HS-27A (cell line): Measurements from ENCODE around the gene KLF13.
"Not testable (repeated sequence)": the region's sequence is repeated elsewhere in the genome, so short reads cannot be mapped to it uniquely, and the experiment has no call there.

Experiments used
- DNase-seq: peaks from one replicate; pipeline ENCODE4 v3.0.0-alpha.2; 2012; ENCODE audit warnings: low read depth, missing footprints

Gene KLF13

GRCh38 chr15:31345606-31346366 lies 19.2 kb downstream of the KLF13 start:
- DNase-seq = no peak

- no peak for DNase-seq
These were observed 19.9 kb downstream of the KLF13 start for GRCh38 chr15:31346367-31347066.

DNA sequence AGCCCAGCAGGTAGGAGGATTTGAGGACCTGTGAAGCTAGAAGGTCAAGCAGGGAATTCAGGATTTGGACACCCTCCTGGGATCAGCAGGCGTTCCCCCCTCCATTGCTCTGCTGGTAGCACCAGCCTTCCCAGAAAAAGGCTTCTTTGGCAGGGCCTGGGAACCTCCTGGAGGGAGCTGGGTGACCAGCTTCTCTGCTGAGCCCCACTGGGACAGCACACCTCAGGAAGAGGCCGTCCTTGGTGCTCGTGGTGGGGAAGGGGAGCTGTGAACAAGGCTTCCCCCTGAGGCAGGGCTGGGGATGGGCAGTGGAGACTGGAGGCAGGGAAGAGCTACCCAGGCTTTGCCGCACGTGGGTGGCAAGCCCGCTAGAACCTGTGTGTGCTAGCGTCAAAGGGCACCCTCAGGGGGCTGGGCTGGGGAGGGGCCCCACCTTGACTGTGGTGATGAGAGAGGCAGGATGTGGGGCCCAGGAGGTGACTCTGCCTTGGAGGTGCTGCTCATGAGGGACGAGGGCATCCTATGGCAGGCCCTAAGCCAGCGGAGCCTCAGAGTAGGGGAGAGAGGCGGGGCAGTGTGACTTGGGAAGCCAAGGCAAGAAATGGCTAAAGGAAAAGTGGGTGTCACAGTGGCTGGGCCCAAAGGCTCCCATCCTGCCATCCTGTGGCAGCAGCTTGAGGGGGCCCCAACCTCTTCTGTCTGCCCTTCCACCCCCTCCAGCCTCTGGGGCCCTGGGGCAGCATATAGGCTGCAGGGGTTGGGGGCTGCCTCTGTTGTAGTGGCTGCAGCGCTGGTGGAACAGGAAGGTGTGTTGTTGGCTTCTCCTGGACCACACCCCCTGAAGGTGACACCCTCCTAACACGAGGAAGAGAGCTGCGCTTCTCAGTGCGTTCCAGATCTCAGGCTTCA lies 20.7 kb downstream of the KLF13 start:
- DNase-seq = no peak

GRCh38 chr15:31347981-31348803 lies 21.6 kb downstream of the KLF13 start:
- no peak for DNase-seq

- DNase-seq = no peak
These were observed 22.9 kb downstream of the KLF13 start for GRCh38 chr15:31349233-31350141.

GRCh38 chr15:31350771-31351170 lies 24.1 kb downstream of the KLF13 start:
- no peak for DNase-seq

GRCh38 chr15:31352339-31352751 lies 25.7 kb downstream of the KLF13 start:
- DNase-seq = no peak

- no peak for DNase-seq
These were observed 26.5 kb downstream of the KLF13 start for GRCh38 chr15:31352911-31353811.

DNA sequence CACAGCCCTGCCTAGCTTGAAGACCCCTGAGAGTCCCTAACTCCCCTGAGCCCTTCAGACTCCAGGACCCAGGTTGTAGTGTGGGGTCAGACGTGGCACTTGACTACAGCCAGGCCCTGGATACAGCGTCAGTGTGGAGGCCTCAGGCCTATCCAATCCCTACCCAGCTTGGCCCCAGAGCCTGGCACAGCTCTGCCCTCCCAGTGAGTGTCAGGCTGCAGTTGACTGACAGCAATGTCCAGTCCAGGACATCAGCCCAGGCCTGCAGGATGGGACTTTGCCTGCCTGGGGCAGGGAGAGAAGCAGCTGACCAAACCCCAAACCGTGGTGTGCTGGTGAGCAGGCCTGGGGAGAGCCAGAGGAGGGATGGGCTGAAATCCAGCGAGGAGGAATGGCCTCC lies 27.3 kb downstream of the KLF13 start:
- DNase-seq = no peak

DNA sequence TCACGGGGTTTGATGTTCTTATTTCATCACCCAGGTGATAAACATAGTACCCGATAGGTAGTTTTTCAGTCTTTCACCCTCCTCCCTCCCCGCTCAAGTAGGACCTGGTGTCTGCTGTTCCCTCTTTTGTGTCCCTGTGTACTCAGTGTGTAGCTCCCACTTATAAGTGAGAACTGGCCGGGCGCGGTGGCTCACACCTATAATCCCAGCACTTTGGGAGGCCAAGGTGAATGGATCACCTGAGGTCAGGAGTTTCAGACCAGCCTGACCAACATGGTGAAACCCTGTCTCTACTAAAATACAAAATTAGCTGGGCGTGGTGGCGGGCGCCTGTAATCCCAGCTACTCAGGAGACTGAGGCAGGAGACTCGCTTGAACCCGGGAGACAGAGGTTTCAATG lies 29.5 kb downstream of the KLF13 start:
- DNase-seq = not testable (repeated sequence)

DNA sequence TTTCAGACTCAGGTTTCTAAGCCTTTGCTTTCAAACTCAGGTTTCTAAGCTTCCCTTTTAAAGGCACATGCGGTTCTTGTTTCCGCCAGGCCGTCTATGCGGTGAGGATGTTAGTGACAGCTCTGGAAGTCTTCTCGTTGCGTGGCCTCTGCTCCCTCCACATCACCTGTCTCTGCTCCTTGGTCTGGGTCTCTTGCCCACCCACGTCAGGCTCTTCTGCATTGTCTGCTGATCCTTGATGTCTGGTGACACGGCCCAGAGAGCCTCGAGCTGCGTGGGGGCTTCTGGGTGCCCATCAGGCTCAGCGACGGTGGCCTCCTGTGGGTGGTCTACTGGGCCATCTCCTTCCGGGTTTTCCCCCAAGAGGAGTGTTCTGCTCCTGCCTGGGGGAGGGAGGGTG lies 30.5 kb downstream of the KLF13 start:
- DNase-seq = no peak

DNA sequence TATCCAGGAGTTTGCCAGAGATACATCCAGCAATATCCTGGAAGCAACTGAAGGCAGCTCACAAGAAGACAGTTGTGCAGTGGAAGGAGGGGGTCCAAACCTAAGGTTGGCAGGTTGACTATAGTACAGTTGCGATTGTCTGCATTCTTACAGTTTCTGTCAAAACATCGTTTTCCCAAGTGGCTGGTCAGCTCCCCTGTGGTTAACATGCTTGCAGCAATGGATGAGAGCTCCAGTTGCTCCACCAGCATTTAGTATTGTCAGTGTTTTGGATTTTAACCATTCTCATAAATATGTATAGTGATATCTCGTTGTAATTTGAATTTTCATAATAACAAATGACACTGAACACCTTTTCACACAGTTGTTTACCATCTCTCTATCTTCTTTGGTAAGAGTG lies 31.5 kb downstream of the KLF13 start:
- no peak for DNase-seq

DNA sequence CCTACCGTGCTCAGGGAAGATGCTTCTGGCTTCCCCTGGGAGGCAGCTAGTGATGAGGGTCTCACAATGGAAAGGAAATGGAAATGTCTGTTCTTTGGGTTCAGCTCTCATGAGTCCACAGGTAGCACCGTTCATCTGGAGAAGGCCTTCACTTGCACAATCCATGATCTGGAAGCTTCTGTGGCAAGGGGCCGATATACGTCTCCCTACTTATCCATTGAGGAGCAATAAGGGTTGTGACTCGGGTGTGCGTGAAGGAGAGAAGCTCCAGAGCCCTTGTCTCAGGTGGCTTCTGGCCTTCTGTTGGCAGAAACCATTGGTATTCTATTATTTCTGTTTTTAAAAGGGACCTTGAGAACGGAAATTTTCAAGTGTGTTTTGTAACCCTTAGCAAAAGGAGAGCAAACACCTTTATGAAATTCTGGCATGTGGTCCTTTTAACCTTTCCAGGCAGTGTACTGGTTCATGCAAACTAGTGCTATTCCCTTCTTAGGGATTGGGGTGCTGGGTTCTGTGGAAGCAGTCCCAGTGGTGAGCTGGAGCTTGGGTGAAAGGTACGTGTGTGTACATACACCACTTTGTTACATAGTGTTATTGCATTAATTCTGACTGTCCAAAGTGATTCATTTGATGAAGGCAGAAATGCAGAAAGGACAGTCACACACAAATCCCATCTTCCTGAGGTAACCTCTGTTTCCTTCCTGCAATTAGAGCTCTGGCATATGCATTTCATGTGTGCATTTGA lies 32.5 kb downstream of the KLF13 start:
- no peak for DNase-seq

- no peak for DNase-seq
These were observed 33.1 kb downstream of the KLF13 start for GRCh38 chr15:31359702-31360111.

DNA sequence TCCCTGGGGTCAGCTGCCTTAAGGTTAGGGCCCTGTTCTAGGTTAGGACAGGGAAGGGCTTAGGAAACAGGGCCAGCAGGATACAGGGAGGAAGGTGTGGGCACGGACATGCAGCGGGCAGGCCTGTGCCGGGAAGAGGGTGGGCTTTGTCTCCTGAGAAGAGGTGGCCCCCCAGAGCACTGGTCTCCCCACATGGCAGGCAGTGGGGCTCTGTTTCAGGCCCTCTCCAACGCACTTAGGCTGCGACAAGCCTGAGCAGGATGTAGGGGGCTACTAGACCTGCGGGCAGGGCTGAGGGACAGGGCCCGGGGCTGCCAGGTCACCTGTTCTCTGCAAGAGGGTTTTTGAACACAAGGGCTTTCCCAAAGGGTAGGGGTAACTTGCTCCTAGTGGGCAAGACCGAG lies 33.5 kb downstream of the KLF13 start:
- no peak for DNase-seq

- DNase-seq = no peak
These were observed 34.5 kb downstream of the KLF13 start for GRCh38 chr15:31360843-31361763.

DNA sequence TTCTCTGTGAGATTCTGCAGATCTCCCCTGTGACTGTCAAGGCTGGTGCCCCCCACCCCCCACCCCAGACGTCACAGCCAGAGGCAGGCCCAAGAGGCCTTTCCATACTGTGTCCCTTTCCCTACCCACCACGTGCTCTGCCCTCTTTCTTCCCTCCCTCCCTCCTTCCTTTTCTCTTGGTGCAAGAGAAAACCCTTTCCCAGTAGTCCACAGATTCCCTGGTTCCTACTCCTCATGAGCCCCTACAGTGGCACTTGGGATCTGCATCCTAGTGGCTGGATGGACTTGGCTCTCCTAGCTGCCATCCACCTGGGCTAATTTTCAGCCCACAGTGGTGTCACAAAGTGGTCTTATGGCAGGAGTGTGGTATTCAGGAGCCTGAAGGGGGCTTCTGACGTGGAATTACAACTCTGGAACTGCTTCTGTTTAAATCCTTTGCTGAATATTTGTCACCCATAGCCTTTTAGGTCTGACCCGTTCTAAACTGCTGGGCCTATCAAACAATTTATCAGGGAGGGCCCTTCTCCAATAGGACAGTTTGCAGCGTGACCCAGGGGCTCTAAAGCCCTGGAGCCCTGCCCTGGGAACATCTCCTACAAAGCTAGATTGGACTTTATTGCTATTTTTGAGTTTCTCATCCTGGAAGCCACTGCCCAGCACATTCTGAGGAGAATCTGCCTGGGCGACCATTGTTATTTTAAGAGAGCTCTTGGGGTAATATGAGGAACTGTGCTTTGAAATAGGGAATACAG lies 35.3 kb downstream of the KLF13 start:
- DNase-seq = no peak
